ENCODE measurements around the gene CNTNAP5.
"Not testable (repeated sequence)": the region's sequence is repeated elsewhere in the genome, so short reads cannot be mapped to it uniquely, and the experiment has no call there.

The CNTNAP5 gene

GRCh38 chr2:124402274-124402673, 377.2 kb downstream of the CNTNAP5 start:
- no peak overlapping the region for H3K9ac ChIP-seq
- H4K20me1 ChIP-seq: no peaks in the 10 kb centered on the region
- no peak overlapping the region for H3K4me3 ChIP-seq
- no peak for TF ChIP-seq Cebpa-rat (IDR thresholded peaks at IDR 0.05)
- H3K9me3 ChIP-seq (replicated peaks in 1 of 11): no peaks in the 10 kb centered on the region
- no peaks in the 10 kb centered on the region for H3K27me3 ChIP-seq
- no peak overlapping the region for H3K27ac ChIP-seq
- no peaks in the 10 kb centered on the region for H3K4me1 ChIP-seq
- H3K36me3 ChIP-seq: no peaks in the 10 kb centered on the region
- no peak overlapping the region for H3K4me2 ChIP-seq

GRCh38 chr2:124407836-124408534, 382.9 kb downstream of the CNTNAP5 start:
- H3K4me2 ChIP-seq; H3K27ac ChIP-seq; H3K9me3 ChIP-seq (replicated peaks in 1 of 11); H3K36me3 ChIP-seq; H3K9ac ChIP-seq; H3K27me3 ChIP-seq; H3K4me3 ChIP-seq; H3K4me1 ChIP-seq; H4K20me1 ChIP-seq: not testable (repeated sequence)

- no peak overlapping the region for H3K9ac ChIP-seq
- no peaks in the 10 kb centered on the region for H3K9me3 ChIP-seq (replicated peaks in 1 of 11)
- H3K4me3 ChIP-seq: no peak overlapping the region
- no peaks in the 10 kb centered on the region for H3K36me3 ChIP-seq
- no peaks in the 10 kb centered on the region for H4K20me1 ChIP-seq
- no peak for TF ChIP-seq Cebpa-rat (IDR thresholded peaks at IDR 0.05)
- no peak overlapping the region for H3K27ac ChIP-seq
- H3K4me1 ChIP-seq: no peaks in the 10 kb centered on the region
- no peak overlapping the region for H3K4me2 ChIP-seq
- H3K27me3 ChIP-seq: no peaks in the 10 kb centered on the region
Observed at GRCh38 chr2:124424074-124424473, 399.0 kb downstream of the CNTNAP5 start.

- Histone ChIP-seq H3K4me2 (no peak overlapping the region), H3K27ac (no peak overlapping the region), H3K4me1 (no peaks in the 10 kb centered on the region), H3K9ac (no peak overlapping the region), H3K36me3 (no peaks in the 10 kb centered on the region), H3K4me3 (no peak overlapping the region), H4K20me1 (0 out of 22 replicates have a peak, but pooled peaks cover 0 to 4% (median 0%) of the 10 kb centered on the region in 11 experiments), H3K27me3 (no peaks in the 10 kb centered on the region), H3K9me3 (replicated peaks in 1 of 11) (no peaks in the 10 kb centered on the region)
- no peak for TF ChIP-seq Cebpa-rat (IDR thresholded peaks at IDR 0.05)
Observed at GRCh38 chr2:124426122-124426521, 401.0 kb downstream of the CNTNAP5 start.

GRCh38 chr2:124426625-124427024, 401.5 kb downstream of the CNTNAP5 start:
- H3K27me3 ChIP-seq: no peaks in the 10 kb centered on the region
- H4K20me1 ChIP-seq: 0 out of 22 replicates have a peak, but pooled peaks cover 0 to 4% (median 0%) of the 10 kb centered on the region in 11 experiments
- no peaks in the 10 kb centered on the region for H3K4me1 ChIP-seq
- H3K4me2 ChIP-seq: no peak overlapping the region
- no peak for TF ChIP-seq Cebpa-rat (IDR thresholded peaks at IDR 0.05)
- no peak overlapping the region for H3K27ac ChIP-seq
- H3K9me3 ChIP-seq (replicated peaks in 1 of 11): no peaks in the 10 kb centered on the region
- H3K4me3 ChIP-seq: no peak overlapping the region
- H3K9ac ChIP-seq: no peak overlapping the region
- no peaks in the 10 kb centered on the region for H3K36me3 ChIP-seq

GRCh38 chr2:124437811-124438210, 412.7 kb downstream of the CNTNAP5 start:
- TF ChIP-seq Cebpa-rat (IDR thresholded peaks at IDR 0.05): no peak
- Histone ChIP-seq H3K36me3 (no peaks in the 10 kb centered on the region), H3K27ac (no peak overlapping the region), H3K27me3 (no peaks in the 10 kb centered on the region), H3K4me3 (no peak overlapping the region), H3K4me2 (no peak overlapping the region), H3K9me3 (replicated peaks in 1 of 11) (no peaks in the 10 kb centered on the region), H3K4me1 (no peaks in the 10 kb centered on the region), H4K20me1 (0 out of 22 replicates have a peak, but pooled peaks cover 0 to 6% (median 0%) of the 10 kb centered on the region in 11 experiments), H3K9ac (no peak overlapping the region)

GRCh38 chr2:124450481-124450880, 425.4 kb downstream of the CNTNAP5 start:
- Histone ChIP-seq H3K4me3 (no peak overlapping the region), H3K9ac (no peak overlapping the region), H3K27me3 (no peaks in the 10 kb centered on the region), H3K4me1 (no peaks in the 10 kb centered on the region), H3K4me2 (no peak overlapping the region), H3K36me3 (no peaks in the 10 kb centered on the region), H3K9me3 (replicated peaks in 1 of 11) (no peaks in the 10 kb centered on the region), H3K27ac (no peak overlapping the region), H4K20me1 (no peaks in the 10 kb centered on the region)
- no peak for TF ChIP-seq Cebpa-rat (IDR thresholded peaks at IDR 0.05)

- Histone ChIP-seq H4K20me1 (no peaks in the 10 kb centered on the region), H3K4me2 (no peak overlapping the region), H3K27ac (no peak overlapping the region), H3K27me3 (no peaks in the 10 kb centered on the region), H3K36me3 (no peaks in the 10 kb centered on the region), H3K4me3 (no peak overlapping the region), H3K9ac (no peak overlapping the region), H3K9me3 (replicated peaks in 1 of 11) (0 out of 22 replicates have a peak, but pooled peaks cover 0 to 1% (median 0%) of the 10 kb centered on the region in 11 experiments), H3K4me1 (no peaks in the 10 kb centered on the region)
- no peak for TF ChIP-seq Cebpa-rat (IDR thresholded peaks at IDR 0.05)
Observed at GRCh38 chr2:124476291-124476690, 451.2 kb downstream of the CNTNAP5 start.

- no peak overlapping the region for H3K4me3 ChIP-seq
- TF ChIP-seq Cebpa-rat (IDR thresholded peaks at IDR 0.05): no peak
- no peaks in the 10 kb centered on the region for H3K27me3 ChIP-seq
Observed at GRCh38 chr2:124478761-124479160, 453.7 kb downstream of the CNTNAP5 start.

GRCh38 chr2:124480958-124481357, 455.9 kb downstream of the CNTNAP5 start:
- H3K9me3 ChIP-seq (replicated peaks in 1 of 11): no peaks in the 10 kb centered on the region
- no peaks in the 10 kb centered on the region for H4K20me1 ChIP-seq
- H3K4me1 ChIP-seq: no peaks in the 10 kb centered on the region
- TF ChIP-seq Cebpa-rat (IDR thresholded peaks at IDR 0.05): no peak
- no peaks in the 10 kb centered on the region for H3K36me3 ChIP-seq
- no peaks in the 10 kb centered on the region for H3K27me3 ChIP-seq
- H3K4me3 ChIP-seq: no peak overlapping the region
- H3K4me2 ChIP-seq: no peak overlapping the region
- H3K27ac ChIP-seq: no peak overlapping the region
- H3K9ac ChIP-seq: no peak overlapping the region

More at GRCh38 chr2:124478761-124479160, 453.7 kb downstream of the CNTNAP5 start:
- Histone ChIP-seq H3K27ac (no peak overlapping the region), H3K4me1 (no peaks in the 10 kb centered on the region), H3K9ac (no peak overlapping the region), H3K9me3 (replicated peaks in 1 of 11) (no peaks in the 10 kb centered on the region), H4K20me1 (no peaks in the 10 kb centered on the region), H3K4me2 (no peak overlapping the region), H3K36me3 (no peaks in the 10 kb centered on the region)
